ENCODE measurements around the gene HTT.

GRCh38 chr4:3240936-3241522 is 166.5 kb downstream of the HTT start:
- TF ChIP-seq CTCF (IDR thresholded peaks at IDR 0.05) (no peak), POLR2A (IDR thresholded peaks at IDR 0.05) (no peak)
